CD4-positive, alpha-beta T cell treated with Interleukin-10 for 1 hour (primary cell): ENCODE measurements around the gene PCNX4.
A peak's percentile ranks its signal among the peaks of the same experiment; 100 is the strongest.
"Not testable (repeated sequence)": the region's sequence is repeated elsewhere in the genome, so short reads cannot be mapped to it uniquely, and the experiment has no call there.

Experiments
- DNase-seq: peaks from one replicate; pipeline ENCODE4 v3.0.0-alpha.2; 2020

Gene PCNX4

GRCh38 chr14:60091550-60092525 lies at the start of gene PCNX4:
PCNX4 (plus strand) TSS chr14:60091923; CDS start chr14:60107639, 15,716 bp downstream.
- peak; percentile 95 for DNase-seq

GRCh38 chr14:60047976-60048375 lies 43.7 kb upstream of the PCNX4 start:
- DNase-seq, result not testable (repeated sequence)

- DNase-seq, result peak; percentile 17
Measured at GRCh38 chr14:60051721-60052221, 40.0 kb upstream of the PCNX4 start.

GRCh38 chr14:60058087-60058486 lies 33.6 kb upstream of the PCNX4 start:
- no peak for DNase-seq

GRCh38 chr14:60061371-60061770 lies 30.4 kb upstream of the PCNX4 start:
- DNase-seq, result no peak

- peak; percentile 57 for DNase-seq
Measured at GRCh38 chr14:60064491-60065072, 27.1 kb upstream of the PCNX4 start.

- no peak for DNase-seq
Measured at GRCh38 chr14:60067882-60068281, 23.8 kb upstream of the PCNX4 start.

GRCh38 chr14:60079723-60080122 lies 12.0 kb upstream of the PCNX4 start:
- DNase-seq, result no peak

GRCh38 chr14:60085085-60085484 lies 6.6 kb upstream of the PCNX4 start:
- DNase-seq, result no peak

- DNase-seq, result no peak
Measured at GRCh38 chr14:60085693-60086092, 6.0 kb upstream of the PCNX4 start.

GRCh38 chr14:60087668-60088067 lies 4.1 kb upstream of the PCNX4 start:
- no peak for DNase-seq

GRCh38 chr14:60089221-60089620 lies 2.5 kb upstream of the PCNX4 start:
- no peak for DNase-seq

- peak; percentile 37 for DNase-seq
Measured at GRCh38 chr14:60090864-60091519, 731 bp upstream of the PCNX4 start.

GRCh38 chr14:60092526-60092920 lies 800 bp downstream of the PCNX4 start:
- DNase-seq, result no peak

GRCh38 chr14:60093080-60093479 lies 1.4 kb downstream of the PCNX4 start:
- peak; percentile 2 for DNase-seq

GRCh38 chr14:60093606-60094005 lies 1.9 kb downstream of the PCNX4 start:
- DNase-seq, result no peak

- DNase-seq, result peak; percentile 18
Measured at GRCh38 chr14:60094306-60094897, 2.7 kb downstream of the PCNX4 start.

- DNase-seq, result peak; percentile 11
Measured at GRCh38 chr14:60095231-60095630, 3.5 kb downstream of the PCNX4 start.

GRCh38 chr14:60095781-60096450 lies 4.2 kb downstream of the PCNX4 start:
- no peak for DNase-seq

- no peak for DNase-seq
Measured at GRCh38 chr14:60097974-60098373, 6.3 kb downstream of the PCNX4 start.

- DNase-seq, result not testable (repeated sequence)
Measured at GRCh38 chr14:60099855-60100254, 8.1 kb downstream of the PCNX4 start.

- no peak for DNase-seq
Measured at GRCh38 chr14:60101786-60102185, 10.1 kb downstream of the PCNX4 start.
